GM23338 (cell line): ENCODE results near the gene PCDH17. TPM values are rescaled to one million over a fixed set of nuclear protein-coding genes. Genes with fewer than 3 reads are reported as not detected.

Source experiments
- ATAC-seq: fragments of 200-7000 bp; cut with Tn5 transposase; 3 replicates; pipeline ENCODE4 v1.9.1; 2020
- DNase-seq: peaks from one replicate; pipeline ENCODE4 v3.0.0-alpha.2; 2015; ENCODE audit warnings: low spot score
- H2AFZ ChIP-seq: fragments of 200-600 bp; sonication (generic); 2 replicates; pipeline ENCODE4 v1.8.0; 2016; ENCODE audit warnings: antibody characterized with exemption, mild to moderate bottlenecking, moderate library complexity
- H3F3A ChIP-seq: fragments of 200-600 bp; sonication (generic); replicated peaks from 2 replicates; pipeline ENCODE4 v1.8.0; 2017; ENCODE audit warnings: antibody characterized with exemption, mixed run types, low read depth
- H3K27ac ChIP-seq: fragments of 200-600 bp; sonication (generic); 2 replicates; pipeline ENCODE4 v1.6.1; 2016; ENCODE audit warnings: low read depth
- H3K27me3 ChIP-seq: fragments of 200-600 bp; sonication (generic); 2 replicates; pipeline ENCODE4 v1.8.0; 2016; ENCODE audit warnings: mild to moderate bottlenecking, mixed run types, moderate library complexity; ENCODE audit not compliant: insufficient read depth
- H3K36me3 ChIP-seq: fragments of 200-600 bp; sonication (generic); 2 replicates; pipeline ENCODE4 v1.8.0; 2016; ENCODE audit warnings: mild to moderate bottlenecking; ENCODE audit not compliant: insufficient read depth
- H3K4me1 ChIP-seq: fragments of 200-600 bp; sonication (generic); 2 replicates; pipeline ENCODE4 v1.8.0; 2016; ENCODE audit warnings: mild to moderate bottlenecking, moderate library complexity; ENCODE audit not compliant: insufficient read depth
- H3K4me2 ChIP-seq: fragments of 200-600 bp; sonication (generic); 2 replicates; pipeline ENCODE4 v1.7.1; 2017; ENCODE audit warnings: mixed run types
- H3K4me3 ChIP-seq: fragments of 200-600 bp; sonication (generic); 2 replicates; pipeline ENCODE4 v1.6.1; 2016; ENCODE audit warnings: mixed run types
- H3K79me2 ChIP-seq: fragments of 200-600 bp; sonication (generic); replicated peaks from 2 replicates; pipeline ENCODE4 v1.8.0; 2017; ENCODE audit warnings: mild to moderate bottlenecking; ENCODE audit not compliant: insufficient read depth
- H3K9me2 ChIP-seq: fragments of 200-600 bp; sonication (generic); 2 replicates; pipeline ENCODE4 v1.8.0; 2017; ENCODE audit not compliant: insufficient read depth
- H4K20me1 ChIP-seq: fragments of 200-600 bp; sonication (generic); replicated peaks from 2 replicates; pipeline ENCODE4 v1.8.0; 2017; ENCODE audit warnings: mild to moderate bottlenecking; ENCODE audit not compliant: insufficient read depth
- H3K27ac Mint-ChIP-seq: 2 replicates; pipeline ENCODE4 v1.8.0; 2020; ENCODE audit warnings: inconsistent platforms, mild to moderate bottlenecking, moderate library complexity, mixed read lengths
- H3K27me3 Mint-ChIP-seq: 3 replicates; pipeline ENCODE4 v1.8.0; 2022; ENCODE audit warnings: low read depth, mild to moderate bottlenecking, moderate library complexity, mixed read lengths, inconsistent platforms; ENCODE audit not compliant: insufficient read depth, poor library complexity
- H3K36me3 Mint-ChIP-seq: 3 replicates; pipeline ENCODE4 v1.8.0; 2021; ENCODE audit warnings: low read depth, mild to moderate bottlenecking, inconsistent platforms, moderate library complexity, mixed read lengths
- H3K4me1 Mint-ChIP-seq: 3 replicates; pipeline ENCODE4 v1.8.0; 2020; ENCODE audit warnings: mild to moderate bottlenecking, inconsistent platforms, mixed read lengths
- H3K4me3 Mint-ChIP-seq: 3 replicates; pipeline ENCODE4 v1.8.0; 2021; ENCODE audit warnings: moderate library complexity, mild to moderate bottlenecking, inconsistent platforms, mixed read lengths
- H3K9me3 Mint-ChIP-seq: 3 replicates; pipeline ENCODE4 v1.8.0; 2020; ENCODE audit warnings: moderate library complexity, mild to moderate bottlenecking, inconsistent platforms, mixed read lengths
- NANOG ChIP-seq: IDR thresholded peaks from 2 replicates; pipeline ENCODE4 v1.6.1; 2016; ENCODE audit warnings: antibody characterized with exemption, borderline replicate concordance
- POLR2AphosphoS5 ChIP-seq: IDR thresholded peaks from 2 replicates; pipeline ENCODE4 v1.6.1; 2016; ENCODE audit warnings: antibody characterized with exemption, low read depth
- STAT1 ChIP-seq: IDR thresholded peaks from one replicate; pipeline ENCODE4 v1.6.1; 2016; ENCODE audit warnings: antibody characterized with exemption; ENCODE audit not compliant: unreplicated experiment
- ZNF331 ChIP-seq: fragments of 250-450 bp; sonication (Bioruptor Pico); IDR thresholded peaks from 2 replicates; pipeline ENCODE4 v1.5.0; 2020; ENCODE audit warnings: low read depth, mild to moderate bottlenecking, moderate library complexity
- polyA plus RNA-seq: library from polyadenylated mRNA; unstranded; fragments of >200 nt; fragmentation: Nextera tagmentation; extraction: Ambion mirVana; gene quantifications from 2 replicates; pipeline ENCODE4 v1.2.1, GENCODE V29; 2016
- total RNA-seq: library from RNA; depleted of rRNA; stranded (reverse); fragments of >200 nt; shearing (Covaris generic); gene quantifications from 2 replicates; pipeline ENCODE4 v1.2.3, GENCODE V29; 2014
- TF ChIP-seq, protein P1 (sequence below): IDR thresholded peaks from one replicate; pipeline ENCODE4 v1.6.1; 2018; ENCODE audit warnings: antibody characterized with exemption; ENCODE audit not compliant: unreplicated experiment
- TF ChIP-seq, protein P2 (sequence below), 2 experiments: fragments of 200-600 bp in 1 of 2; sonication (generic) in 1 of 2; conservative IDR thresholded peaks; 2 replicates each; pipeline versions ENCODE4 v1.5.1 to v1.6.1; 2016 to 2017; ENCODE audit warnings: antibody characterized with exemption in 2 of 2, low read depth in 2 of 2, mild to moderate bottlenecking in 2 of 2, moderate library complexity in 1 of 2
- TF ChIP-seq, protein P3 (sequence below): fragments of 250-450 bp; sonication (Bioruptor Pico); IDR thresholded peaks from 2 replicates; pipeline ENCODE4 v1.5.0; 2020; ENCODE audit warnings: mild to moderate bottlenecking, moderate library complexity

Gene PCDH17
- total and polyA plus RNA-seq, 2 experiments from 2014 or later = 0.27 to 1.3 TPM

DNA sequence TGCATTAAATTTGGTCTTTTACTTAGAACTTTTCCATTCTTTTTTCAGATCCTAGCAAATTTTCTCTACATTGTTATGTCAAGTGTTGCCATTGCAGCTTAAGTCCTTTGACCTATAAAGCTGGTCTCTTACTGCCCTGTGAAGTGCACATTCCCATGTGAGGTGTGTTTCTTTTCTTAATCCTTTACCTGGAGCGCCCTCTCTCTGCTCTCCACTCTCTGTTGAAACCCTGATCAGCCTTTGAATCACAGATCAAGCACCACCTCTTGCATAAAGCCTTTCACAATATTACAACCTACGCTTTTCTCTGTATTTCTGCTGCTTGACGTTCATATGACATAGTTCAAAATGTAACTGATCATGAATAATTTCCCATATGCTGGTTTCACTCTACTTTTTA, 84.8 kb downstream of the PCDH17 start:
- TF ChIP-seq ZNF331 (no peak), STAT1 (no peak), POLR2AphosphoS5 (no peak), NANOG (no peak)
- TF ChIP-seq, protein P1, sequence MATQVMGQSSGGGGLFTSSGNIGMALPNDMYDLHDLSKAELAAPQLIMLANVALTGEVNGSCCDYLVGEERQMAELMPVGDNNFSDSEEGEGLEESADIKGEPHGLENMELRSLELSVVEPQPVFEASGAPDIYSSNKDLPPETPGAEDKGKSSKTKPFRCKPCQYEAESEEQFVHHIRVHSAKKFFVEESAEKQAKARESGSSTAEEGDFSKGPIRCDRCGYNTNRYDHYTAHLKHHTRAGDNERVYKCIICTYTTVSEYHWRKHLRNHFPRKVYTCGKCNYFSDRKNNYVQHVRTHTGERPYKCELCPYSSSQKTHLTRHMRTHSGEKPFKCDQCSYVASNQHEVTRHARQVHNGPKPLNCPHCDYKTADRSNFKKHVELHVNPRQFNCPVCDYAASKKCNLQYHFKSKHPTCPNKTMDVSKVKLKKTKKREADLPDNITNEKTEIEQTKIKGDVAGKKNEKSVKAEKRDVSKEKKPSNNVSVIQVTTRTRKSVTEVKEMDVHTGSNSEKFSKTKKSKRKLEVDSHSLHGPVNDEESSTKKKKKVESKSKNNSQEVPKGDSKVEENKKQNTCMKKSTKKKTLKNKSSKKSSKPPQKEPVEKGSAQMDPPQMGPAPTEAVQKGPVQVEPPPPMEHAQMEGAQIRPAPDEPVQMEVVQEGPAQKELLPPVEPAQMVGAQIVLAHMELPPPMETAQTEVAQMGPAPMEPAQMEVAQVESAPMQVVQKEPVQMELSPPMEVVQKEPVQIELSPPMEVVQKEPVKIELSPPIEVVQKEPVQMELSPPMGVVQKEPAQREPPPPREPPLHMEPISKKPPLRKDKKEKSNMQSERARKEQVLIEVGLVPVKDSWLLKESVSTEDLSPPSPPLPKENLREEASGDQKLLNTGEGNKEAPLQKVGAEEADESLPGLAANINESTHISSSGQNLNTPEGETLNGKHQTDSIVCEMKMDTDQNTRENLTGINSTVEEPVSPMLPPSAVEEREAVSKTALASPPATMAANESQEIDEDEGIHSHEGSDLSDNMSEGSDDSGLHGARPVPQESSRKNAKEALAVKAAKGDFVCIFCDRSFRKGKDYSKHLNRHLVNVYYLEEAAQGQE = no peak
- TF ChIP-seq, protein P2, sequence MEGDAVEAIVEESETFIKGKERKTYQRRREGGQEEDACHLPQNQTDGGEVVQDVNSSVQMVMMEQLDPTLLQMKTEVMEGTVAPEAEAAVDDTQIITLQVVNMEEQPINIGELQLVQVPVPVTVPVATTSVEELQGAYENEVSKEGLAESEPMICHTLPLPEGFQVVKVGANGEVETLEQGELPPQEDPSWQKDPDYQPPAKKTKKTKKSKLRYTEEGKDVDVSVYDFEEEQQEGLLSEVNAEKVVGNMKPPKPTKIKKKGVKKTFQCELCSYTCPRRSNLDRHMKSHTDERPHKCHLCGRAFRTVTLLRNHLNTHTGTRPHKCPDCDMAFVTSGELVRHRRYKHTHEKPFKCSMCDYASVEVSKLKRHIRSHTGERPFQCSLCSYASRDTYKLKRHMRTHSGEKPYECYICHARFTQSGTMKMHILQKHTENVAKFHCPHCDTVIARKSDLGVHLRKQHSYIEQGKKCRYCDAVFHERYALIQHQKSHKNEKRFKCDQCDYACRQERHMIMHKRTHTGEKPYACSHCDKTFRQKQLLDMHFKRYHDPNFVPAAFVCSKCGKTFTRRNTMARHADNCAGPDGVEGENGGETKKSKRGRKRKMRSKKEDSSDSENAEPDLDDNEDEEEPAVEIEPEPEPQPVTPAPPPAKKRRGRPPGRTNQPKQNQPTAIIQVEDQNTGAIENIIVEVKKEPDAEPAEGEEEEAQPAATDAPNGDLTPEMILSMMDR (conservative IDR thresholded peaks at IDR 0.05; ENCODE audit: low read depth in 2 of 2) = peak; percentile 70 to 87
- TF ChIP-seq, protein P3, sequence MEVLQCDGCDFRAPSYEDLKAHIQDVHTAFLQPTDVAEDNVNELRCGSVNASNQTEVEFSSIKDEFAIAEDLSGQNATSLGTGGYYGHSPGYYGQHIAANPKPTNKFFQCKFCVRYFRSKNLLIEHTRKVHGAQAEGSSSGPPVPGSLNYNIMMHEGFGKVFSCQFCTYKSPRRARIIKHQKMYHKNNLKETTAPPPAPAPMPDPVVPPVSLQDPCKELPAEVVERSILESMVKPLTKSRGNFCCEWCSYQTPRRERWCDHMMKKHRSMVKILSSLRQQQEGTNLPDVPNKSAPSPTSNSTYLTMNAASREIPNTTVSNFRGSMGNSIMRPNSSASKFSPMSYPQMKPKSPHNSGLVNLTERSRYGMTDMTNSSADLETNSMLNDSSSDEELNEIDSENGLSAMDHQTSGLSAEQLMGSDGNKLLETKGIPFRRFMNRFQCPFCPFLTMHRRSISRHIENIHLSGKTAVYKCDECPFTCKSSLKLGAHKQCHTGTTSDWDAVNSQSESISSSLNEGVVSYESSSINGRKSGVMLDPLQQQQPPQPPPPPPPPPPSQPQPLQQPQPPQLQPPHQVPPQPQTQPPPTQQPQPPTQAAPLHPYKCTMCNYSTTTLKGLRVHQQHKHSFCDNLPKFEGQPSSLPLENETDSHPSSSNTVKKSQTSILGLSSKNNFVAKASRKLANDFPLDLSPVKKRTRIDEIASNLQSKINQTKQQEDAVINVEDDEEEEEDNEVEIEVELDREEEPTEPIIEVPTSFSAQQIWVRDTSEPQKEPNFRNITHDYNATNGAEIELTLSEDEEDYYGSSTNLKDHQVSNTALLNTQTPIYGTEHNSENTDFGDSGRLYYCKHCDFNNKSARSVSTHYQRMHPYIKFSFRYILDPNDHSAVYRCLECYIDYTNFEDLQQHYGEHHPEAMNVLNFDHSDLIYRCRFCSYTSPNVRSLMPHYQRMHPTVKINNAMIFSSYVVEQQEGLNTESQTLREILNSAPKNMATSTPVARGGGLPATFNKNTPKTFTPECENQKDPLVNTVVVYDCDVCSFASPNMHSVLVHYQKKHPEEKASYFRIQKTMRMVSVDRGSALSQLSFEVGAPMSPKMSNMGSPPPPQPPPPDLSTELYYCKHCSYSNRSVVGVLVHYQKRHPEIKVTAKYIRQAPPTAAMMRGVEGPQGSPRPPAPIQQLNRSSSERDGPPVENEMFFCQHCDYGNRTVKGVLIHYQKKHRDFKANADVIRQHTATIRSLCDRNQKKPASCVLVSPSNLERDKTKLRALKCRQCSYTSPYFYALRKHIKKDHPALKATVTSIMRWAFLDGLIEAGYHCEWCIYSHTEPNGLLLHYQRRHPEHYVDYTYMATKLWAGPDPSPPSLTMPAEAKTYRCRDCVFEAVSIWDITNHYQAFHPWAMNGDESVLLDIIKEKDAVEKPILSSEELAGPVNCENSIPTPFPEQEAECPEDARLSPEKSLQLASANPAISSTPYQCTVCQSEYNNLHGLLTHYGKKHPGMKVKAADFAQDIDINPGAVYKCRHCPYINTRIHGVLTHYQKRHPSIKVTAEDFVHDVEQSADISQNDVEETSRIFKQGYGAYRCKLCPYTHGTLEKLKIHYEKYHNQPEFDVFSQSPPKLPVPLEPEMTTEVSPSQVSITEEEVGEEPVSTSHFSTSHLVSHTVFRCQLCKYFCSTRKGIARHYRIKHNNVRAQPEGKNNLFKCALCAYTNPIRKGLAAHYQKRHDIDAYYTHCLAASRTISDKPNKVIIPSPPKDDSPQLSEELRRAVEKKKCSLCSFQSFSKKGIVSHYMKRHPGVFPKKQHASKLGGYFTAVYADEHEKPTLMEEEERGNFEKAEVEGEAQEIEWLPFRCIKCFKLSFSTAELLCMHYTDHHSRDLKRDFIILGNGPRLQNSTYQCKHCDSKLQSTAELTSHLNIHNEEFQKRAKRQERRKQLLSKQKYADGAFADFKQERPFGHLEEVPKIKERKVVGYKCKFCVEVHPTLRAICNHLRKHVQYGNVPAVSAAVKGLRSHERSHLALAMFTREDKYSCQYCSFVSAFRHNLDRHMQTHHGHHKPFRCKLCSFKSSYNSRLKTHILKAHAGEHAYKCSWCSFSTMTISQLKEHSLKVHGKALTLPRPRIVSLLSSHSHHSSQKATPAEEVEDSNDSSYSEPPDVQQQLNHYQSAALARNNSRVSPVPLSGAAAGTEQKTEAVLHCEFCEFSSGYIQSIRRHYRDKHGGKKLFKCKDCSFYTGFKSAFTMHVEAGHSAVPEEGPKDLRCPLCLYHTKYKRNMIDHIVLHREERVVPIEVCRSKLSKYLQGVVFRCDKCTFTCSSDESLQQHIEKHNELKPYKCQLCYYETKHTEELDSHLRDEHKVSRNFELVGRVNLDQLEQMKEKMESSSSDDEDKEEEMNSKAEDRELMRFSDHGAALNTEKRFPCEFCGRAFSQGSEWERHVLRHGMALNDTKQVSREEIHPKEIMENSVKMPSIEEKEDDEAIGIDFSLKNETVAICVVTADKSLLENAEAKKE = no peak
- DNase-seq (peak; percentile 81), ATAC-seq (peak; percentile 99)
- Mint-ChIP-seq H3K4me3 (no peak overlapping the region), H3K4me1 (peaks cover 13% of the 10 kb centered on the region), H3K9me3 (no peaks in the 10 kb centered on the region), H3K27me3 (no peaks in the 10 kb centered on the region), H3K27ac (no peak overlapping the region), H3K36me3 (no peaks in the 10 kb centered on the region)
- H3K27me3 ChIP-seq = 0 out of 2 replicates have a peak, but pooled peaks cover 3% of the 10 kb centered on the region
- no peak overlapping the region for H3K4me2 ChIP-seq
- no peaks in the 10 kb centered on the region for H3K9me2 ChIP-seq
- peaks cover 9% of the 10 kb centered on the region; the same call in 1 of the 2 replicates for H3K4me1 ChIP-seq
- no peaks in the 10 kb centered on the region for H3F3A ChIP-seq
- no peak overlapping the region for H2AFZ ChIP-seq
- H4K20me1 ChIP-seq = no peaks in the 10 kb centered on the region
- no peaks in the 10 kb centered on the region for H3K36me3 ChIP-seq
- H3K79me2 ChIP-seq = no peaks in the 10 kb centered on the region
- H3K4me3 ChIP-seq = no peak overlapping the region
- no peak overlapping the region for H3K27ac ChIP-seq
